ENCODE results near the gene TH.
"Not testable (repeated sequence)": the region's sequence is repeated elsewhere in the genome, so short reads cannot be mapped to it uniquely, and the experiment has no call there.

Gene TH

DNA sequence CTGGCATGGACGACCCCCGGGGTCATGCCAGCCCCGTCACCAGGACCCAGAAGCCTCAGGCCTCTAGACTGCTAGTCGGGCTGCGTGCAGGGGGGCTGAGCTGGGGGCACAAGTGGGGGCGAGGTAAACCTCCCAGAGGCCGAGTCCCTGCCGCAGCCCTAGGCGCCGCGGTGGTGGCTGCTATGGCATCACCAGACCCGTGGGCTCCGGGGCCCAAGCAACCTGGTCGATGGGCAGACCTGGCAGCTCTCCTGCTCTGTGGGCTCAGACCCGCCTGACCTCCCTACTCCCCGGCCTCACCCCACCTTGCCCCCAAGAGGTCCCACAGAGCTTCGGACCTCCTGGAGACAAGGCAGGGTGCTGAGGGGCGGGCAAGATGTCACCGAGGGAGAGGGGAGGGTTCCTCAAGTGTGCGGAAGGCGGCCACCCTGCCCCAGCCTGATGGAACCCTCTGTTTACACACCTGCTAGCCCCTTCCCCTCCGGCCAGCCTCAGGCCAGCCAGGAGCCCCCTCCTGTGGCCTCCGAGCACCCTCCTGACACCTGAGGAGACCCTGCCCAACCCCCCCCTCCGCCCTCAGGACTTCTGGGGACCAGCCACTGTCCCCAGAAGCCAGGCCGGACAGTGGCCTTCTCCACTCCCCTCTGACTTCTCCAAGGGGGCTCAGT, 41.8 kb downstream of the TH start:
- no peak for DNase-seq (ENCODE audit: low read depth in 2 of 2)

DNA sequence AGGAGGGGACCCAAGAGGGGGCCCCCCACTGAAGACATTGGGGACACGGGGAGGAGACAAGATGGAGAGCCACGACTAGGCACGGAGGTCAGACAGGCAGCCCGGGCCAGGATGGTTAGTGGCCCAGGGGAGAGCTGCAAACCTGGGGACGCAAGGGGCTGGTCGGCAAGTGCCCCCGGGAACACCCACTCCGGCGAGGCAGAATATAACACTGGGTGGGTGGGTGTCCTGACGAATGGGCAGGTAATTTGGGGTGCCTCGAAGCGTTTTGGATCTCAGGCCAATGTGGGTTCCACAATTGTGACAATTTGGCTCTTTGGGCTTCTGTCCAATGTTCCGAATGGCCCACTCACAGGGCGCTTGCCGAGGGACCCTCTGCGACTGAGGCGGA, 42.3 kb downstream of the TH start:
- no peak for DNase-seq (ENCODE audit: low read depth in 2 of 2)

DNA sequence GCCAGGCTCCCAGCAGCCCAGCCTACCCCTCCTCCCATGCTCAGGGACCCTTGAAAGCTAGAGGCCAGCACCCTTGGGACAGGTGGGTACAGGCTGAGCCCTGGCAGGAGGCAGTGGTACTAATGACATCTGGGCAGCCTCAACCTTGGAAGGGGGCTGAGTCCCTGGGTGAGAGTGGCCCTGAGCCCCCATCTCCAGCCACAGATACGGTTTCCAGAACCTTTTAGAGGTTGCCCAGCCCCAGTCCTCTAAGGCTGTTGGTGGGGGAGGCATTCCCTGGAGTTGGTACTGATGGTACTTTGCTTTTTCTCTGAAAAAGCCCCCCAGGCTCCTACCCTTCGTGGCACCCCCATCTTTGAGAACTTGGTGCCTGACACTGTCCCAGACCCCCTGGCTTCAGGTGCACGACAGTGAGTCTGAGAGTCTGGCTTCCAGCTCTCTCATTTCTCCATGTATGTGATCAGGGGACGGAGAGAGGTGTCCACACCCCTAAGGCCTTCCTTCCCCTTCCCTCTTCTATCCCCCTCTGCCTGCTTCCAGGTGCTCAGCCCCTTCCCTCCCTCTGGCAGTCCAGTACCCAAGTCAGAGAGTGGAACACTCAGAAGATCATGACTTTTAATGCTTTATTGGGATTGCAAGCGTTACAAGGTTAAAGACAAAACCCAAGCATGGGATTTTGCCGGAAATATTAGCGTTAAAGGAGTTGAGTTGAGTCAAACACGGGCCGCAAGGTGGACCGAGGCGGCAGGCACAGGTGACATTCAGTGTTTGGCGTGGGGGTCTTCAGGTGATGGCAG, 42.9 kb downstream of the TH start:
- no peak for DNase-seq (ENCODE audit: low read depth in 2 of 2)

DNA sequence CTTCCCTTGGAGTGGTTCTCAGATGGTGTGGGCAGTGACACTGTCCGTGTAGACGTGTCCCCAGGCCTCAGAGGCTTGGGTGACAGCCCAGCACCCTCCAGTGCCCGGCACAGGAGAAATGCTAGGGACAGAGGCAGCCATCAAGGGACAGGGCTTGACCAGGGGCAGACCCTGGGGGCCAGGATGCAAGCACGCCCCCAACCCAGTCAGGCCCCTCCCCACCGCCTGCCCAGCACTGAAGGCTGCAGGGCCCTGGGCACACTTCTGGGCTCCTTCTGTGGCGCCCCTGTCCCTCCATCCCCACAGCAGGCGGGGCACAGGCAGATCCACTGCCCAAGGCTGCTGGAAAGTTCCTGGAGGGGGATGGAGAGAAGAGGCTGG, 43.5 kb downstream of the TH start:
- DNase-seq (ENCODE audit: low read depth in 2 of 2) = no peak

DNA sequence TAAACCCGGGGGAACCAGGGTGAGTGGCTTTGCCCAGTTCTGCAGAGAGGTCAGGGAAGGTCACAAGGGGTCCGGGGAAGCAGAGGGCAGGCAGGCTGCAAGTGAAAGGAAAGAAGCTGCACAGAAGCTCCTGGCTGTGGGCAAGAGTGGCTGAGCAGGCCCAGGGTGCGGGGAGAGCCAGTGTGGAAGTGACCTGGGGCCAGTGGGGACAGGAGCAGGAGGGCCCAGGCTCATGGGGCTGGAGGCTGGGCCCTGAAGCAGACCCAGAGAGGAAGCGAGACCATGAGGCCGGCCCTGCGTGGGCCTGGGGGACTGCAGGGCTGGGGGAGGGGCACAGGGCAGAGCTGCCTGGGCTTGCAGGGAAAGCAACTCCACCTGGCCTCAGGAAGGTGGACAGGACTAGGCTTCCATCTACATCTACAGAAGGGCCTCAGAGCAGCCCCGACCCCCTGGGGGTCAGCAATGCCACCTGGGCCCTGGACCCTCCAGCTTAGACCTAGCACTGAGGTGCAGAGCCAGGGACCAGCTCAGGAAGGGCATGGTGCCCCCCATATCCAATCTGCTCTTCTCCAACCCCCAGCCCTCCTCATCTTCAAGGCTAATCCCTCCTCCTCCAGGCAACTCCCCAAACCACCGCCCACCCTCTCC, 44.0 kb downstream of the TH start:
- no peak for DNase-seq (ENCODE audit: low read depth in 2 of 2)

DNA sequence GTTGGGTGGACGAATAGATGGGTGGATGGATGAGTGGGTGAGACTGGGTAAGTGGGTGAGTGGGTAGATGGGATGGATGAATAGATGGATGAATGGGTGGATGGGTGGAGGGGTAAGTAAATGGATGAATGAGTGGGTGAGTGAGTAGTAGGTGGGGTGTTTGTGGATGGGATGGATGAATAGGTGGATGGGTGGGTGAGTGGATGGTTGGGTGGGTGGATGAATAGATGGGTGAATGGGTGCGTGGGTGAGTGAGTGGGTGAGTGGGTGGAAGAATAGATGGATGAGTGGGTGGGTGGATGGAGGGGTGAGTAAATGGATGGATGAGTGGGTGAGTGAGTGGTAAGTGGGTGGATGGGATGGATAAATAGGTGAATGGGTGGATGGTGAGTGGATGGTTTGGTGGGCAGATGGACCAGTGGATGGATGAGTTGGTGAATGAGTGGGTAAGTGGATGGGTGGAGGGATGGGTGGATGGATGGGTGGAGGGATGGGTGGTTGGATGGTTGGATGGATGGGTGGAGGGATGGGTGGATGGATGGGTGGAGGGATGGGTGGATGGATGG, 45.0 kb downstream of the TH start:
- DNase-seq (ENCODE audit: low read depth in 2 of 2) = no peak

DNA sequence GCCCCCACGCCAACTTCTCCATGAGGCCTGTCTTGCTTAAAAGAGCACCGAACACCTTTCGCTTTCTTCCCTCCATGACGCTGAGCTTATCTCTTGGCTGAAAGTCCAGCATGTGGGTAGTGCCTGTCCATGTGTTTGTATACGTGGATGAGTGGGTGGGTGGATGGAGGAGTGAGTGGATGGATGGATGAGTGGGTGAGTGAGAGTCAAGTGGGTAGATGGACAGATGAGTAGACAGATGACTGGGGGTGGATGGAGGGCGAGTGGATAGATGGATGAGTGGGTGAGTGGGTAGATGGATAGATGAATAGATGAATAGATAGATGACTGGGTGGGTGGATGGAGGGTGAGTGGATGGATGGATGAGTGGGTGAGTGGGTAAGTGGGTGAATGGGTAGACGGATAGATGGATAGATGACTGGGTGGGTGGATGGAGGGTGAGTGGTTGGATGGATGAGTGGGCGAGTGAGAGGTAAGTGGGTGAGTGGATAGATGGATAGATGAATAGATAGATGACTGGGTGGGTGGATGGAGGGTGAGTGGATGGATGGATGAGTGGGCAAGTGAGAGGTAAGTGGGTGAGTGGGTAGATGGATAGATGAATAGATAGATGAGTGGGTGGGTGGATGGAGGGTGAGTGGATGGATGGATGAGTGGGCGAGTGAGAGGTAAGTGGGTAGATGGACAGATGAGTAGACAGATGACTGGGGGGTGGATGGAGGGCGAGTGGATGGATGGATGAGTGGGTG, 46.7 kb downstream of the TH start:
- not testable (repeated sequence) for DNase-seq (ENCODE audit: low read depth in 2 of 2)

DNA sequence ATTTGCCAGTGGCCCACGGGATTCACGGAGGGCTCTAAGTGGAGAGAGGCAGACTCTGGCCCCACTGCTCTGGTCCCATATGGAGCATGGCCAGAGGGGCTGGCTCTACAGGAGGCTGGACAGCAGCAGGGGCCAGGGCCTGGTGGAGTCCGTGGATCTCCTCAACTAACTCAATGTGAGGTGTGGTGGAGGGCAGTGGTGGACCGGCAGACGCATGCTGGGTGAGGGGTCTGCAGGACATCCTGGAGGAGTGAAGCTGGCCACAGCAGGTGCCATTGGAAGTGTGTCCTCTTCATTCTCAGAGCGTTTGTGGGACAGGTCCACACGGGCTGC, 48.0 kb downstream of the TH start:
- no peak for DNase-seq (ENCODE audit: low read depth in 2 of 2)

DNA sequence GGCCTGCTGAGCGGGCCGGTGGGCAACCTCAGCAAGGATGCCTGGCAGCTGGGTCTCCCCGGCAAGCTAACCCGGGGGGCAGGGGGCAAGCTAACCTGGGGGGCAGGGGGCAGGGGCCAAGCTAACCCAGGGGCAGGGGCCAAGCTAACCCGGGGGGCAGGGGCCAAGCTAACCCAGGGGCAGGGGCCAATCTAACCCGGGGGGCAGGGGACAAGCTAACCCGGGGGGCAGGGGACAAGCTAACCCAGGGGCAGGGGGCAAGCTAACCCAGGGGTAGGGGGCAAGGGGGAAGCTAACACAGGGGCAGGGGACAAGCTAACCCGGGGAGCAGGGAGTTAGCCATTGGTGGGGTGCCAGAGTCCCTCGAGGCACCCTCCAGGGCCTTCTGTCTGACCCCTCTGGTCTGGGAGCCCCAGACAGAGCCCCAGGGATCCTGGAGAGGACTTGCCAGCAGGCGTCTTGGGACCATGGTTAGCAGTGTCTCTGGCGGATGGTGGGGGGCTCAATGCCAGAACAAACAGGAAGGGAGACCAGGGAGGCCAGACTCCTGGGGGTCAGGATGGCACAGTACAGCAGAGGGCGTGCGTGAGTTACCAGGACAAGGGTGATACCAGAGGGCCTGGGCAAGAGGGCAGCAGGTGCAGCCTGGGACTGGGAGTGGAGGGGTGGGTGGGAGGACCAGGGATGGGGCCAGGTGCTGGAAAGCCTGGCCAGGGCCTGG, 48.5 kb downstream of the TH start:
- DNase-seq (ENCODE audit: low read depth in 2 of 2) = no peak

DNA sequence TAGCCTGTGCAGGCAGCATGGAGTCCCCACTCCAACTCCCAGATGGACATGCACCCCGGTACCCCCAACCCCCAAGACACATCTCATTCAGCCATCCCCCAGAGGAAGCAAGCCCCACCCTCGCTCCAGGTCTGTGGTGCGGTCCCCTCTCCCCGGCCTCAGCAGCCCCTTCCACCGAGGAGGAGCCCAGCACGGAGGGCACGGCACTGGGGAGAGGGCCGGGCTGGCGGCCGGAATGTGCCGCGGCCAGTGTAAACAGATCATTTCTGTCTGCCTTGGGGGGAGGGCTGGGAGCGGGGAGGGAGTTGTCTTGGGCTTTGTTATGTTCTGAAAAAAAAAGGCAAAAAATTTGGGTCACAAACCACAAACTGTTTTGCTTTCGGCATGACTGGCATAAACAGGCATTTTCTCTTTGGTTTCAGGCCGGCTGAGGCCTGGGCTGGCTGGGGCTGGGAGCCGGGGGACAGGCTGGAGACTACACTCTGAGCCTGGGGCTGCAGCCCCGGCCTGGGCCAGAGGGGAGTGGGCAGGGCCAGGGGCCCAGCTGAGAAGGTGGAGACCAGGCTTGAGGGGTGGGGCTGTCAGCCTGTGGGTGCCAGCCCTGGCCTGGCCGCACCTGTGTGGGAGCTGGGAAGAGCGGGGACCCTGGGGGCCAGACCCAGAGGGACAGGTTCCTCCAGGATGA, 49.3 kb downstream of the TH start:
- no peak for DNase-seq (ENCODE audit: low read depth in 2 of 2)

DNA sequence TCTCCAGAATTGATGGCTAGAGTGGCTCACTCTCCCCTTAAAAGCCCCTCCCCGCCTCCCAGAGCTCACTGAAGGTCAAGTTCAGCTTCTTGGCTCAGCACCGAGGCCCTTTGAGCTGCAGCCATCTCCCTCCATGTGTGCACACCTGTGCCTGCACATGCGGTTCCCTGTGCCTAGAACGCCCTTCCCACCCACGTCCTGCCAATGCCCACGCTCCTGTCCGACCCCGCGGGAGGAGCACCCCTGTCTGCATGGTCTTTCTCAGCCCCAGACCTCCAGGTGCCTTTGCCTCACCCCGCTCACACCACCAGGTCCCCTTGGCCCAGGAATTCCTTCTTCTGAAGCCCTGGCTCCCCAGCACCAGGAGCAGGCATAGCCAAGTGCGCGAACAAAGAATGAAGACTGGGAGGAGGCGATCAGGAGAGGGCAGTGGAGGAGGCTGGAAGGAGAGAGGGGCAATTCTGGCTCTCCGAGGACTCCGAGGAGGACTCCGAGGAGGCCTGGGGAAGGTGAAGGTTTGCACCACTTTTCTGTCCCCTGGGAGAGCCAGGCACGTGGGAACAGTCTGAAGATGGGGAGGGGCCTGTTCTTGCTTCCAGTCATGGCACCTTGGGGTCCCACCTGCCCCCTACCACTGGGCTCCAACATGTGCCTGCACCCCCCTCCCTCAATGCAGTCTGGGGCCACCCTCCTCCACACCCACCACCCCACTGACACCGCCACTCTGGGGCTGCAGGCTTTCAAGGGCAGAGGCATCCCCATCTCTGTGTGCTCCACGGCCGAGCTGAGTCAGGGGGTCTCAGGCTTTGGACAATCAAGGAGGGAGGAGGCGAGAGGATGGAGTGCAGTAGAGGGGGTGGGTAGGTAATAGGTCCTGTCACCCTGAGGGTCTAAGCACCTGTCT, 50.1 kb downstream of the TH start:
- no peak for DNase-seq (ENCODE audit: low read depth in 2 of 2)

DNA sequence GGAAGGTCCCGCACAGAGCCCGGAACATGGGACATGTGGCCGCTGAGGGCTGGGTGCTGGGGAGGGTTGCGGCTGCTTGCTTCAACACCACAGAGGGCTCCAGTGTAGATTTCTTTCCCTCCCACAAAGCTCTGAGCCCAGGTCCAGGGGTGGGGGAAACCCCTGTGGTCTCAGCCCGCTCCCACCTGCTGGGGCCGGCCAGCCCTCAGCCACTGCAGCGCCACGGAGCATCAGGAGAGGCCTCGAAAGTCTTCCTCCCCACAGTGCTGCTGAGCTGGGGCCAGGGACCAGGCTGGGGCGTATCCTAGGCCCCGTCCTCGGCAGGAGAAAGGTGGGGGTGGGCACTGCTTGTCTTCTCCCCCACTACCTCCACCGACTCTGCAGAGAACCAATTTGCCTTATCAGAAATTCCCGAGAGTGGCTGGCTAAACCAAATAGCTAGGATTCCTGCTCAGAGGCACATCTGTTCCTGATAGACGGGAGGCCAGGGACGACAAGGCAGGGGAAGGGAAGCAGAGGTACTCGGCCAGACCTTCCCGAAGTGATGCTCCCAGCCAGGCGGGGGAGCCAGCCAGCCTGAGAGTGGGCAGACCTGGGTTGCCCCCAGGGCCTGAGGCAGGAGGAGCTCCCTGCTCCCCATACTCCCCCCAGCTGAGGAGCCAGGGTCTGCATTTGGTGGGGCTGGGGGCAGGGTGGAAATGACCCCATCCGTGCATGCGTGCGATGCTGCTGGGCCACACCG, 51.1 kb downstream of the TH start:
- no peak for DNase-seq (ENCODE audit: low read depth in 2 of 2)

DNA sequence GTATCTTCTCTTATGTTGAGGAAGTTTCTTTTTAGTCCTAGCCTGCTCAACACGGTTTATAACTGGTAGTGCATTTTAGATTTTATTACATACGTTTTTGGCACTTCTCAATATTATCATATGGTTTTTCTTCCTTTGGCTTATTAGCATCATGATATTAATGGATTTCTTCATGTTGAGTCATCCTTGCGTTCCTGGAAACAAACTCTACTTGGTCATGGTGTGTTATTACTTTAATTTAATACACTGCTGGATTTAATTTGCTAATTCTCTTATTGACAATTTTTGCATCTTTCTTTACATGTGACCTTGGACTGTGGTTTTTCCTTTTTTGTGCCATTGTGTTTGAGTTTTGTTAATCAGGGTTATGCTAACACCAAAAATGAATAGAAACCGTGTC, 52.9 kb downstream of the TH start:
- DNase-seq (ENCODE audit: low read depth in 2 of 2) = no peak

DNA sequence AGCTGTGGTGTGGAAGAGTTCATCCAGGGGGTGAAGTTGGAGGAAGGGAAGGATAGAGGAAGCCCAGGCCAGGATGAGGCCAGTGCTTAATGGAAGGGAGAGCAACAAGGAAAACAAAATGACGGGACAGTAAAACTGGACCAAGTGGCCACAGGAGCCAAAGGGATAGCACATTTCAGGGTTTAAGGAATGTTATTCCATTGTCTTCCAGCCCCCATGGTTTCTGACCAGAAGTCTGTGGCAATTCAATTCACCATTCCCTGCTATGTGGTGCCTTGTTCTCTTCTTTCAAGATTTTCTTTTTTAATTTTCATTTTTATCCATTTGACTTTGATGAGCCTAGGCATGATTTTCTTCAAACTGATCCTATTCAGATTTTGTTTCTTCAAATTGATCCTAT, 54.9 kb downstream of the TH start:
- DNase-seq (ENCODE audit: low read depth in 2 of 2) = no peak

DNA sequence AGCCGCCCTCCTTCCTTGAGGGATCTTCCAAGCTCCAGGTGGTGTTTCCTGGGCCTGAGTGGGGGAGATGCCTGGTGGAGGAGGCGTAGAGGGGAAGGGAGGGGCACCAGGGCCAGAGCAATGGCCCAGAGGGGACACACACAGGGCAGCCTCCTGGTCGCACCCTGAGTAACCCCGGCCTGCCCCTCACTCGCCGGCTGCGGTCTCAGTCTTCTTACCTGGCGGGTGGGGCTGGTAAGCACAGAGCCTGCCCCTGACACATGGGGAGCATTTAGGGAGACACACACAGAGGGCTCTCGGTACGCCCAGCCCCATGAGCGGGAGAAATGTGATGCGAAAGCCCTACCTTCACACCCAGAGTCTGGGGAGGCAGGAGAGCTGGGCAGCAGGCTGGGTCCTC, 56.3 kb downstream of the TH start:
- no peak for DNase-seq (ENCODE audit: low read depth in 2 of 2)

DNA sequence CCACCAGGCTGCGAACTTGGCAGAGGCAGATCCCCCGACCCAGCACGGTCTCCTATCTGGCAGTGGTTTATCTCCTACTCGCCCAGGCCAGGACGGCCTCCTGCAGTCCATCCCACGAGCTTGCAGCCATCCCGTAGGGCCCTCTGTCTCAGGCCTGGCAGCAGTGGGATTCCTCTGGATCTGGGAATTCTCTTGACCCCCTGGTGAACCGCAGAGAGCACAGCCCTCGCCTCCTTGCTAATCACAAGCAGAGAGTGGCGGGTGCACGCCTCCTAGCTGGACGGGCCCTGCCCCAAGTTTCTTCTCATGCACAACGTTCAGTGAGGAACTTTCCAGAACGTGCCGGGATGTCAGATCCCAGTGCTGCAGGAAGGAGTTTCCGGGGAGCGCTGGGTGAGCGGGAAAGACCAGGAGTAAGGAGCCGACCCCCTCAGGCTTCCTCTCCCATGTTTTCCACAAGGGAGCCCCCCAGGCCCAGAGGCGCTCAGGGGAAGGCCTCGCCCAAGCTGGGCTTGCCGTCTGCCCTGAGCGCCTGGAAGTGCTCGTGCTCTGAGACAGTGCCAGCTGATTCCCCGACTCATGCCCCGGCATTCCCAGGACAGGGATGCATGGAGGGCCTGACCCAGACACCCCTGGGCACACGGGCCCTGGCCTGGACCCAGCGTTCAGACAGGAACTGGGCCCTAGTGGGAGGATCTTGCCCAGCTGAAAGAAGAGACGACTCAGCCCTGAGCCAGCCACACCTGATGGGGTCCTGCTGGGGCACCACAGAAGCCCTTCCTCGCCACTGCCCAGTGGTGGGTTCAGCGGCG, 57.0 kb downstream of the TH start:
- no peak for DNase-seq (ENCODE audit: low read depth in 2 of 2)

Measured in stimulated activated CD4-positive, alpha-beta T cell treated with anti-CD3 and anti-CD28 coated beads, Interleukin-4, amount 100 ng/mL, for 48 hours (primary cell).